Smooth muscle cell (in vitro differentiated cells): ENCODE data around the gene KMT2B. TPM values are rescaled to one million over a fixed set of nuclear protein-coding genes. Genes with fewer than 3 reads are reported as not detected.
"Not testable (repeated sequence)": the region's sequence is repeated elsewhere in the genome, so short reads cannot be mapped to it uniquely, and the experiment has no call there.

Experiments used
- DNase-seq: peaks from one replicate; lab custom pipeline; 2025; ENCODE audit not compliant: unreplicated experiment; lab: John Stamatoyannopoulos, UW
- H2AFZ ChIP-seq: fragments of 200-600 bp; sonication (generic); 2 replicates; pipeline ENCODE4 v1.6.0; 2016; ENCODE audit warnings: antibody characterized with exemption, low read depth, mild to moderate bottlenecking
- H3F3A ChIP-seq: fragments of 200-600 bp; sonication (generic); 2 replicates; pipeline ENCODE4 v1.6.0; 2017; ENCODE audit warnings: antibody characterized with exemption, low read depth
- H3K27ac ChIP-seq: fragments of 200-600 bp; sonication (generic); 2 replicates; pipeline ENCODE4 v1.5.1; 2016; ENCODE audit warnings: low read depth, mild to moderate bottlenecking
- H3K27me3 ChIP-seq: fragments of 200-600 bp; sonication (generic); 2 replicates; pipeline ENCODE4 v1.6.1; 2016; ENCODE audit warnings: low read depth, mild to moderate bottlenecking
- H3K36me3 ChIP-seq: fragments of 200-600 bp; sonication (generic); 2 replicates; pipeline ENCODE4 v1.5.1; 2016; ENCODE audit warnings: low read depth
- H3K4me1 ChIP-seq: fragments of 200-600 bp; sonication (generic); 2 replicates; pipeline ENCODE4 v1.5.1; 2016; ENCODE audit warnings: low read depth
- H3K4me2 ChIP-seq: fragments of 200-600 bp; sonication (generic); 2 replicates; pipeline ENCODE4 v1.6.0; 2016; ENCODE audit warnings: mild to moderate bottlenecking
- H3K4me3 ChIP-seq: fragments of 200-600 bp; sonication (generic); 2 replicates; pipeline ENCODE4 v1.5.1; 2016; ENCODE audit warnings: mild to moderate bottlenecking
- H3K79me2 ChIP-seq: fragments of 200-600 bp; sonication (generic); 2 replicates; pipeline ENCODE4 v1.6.0; 2016; ENCODE audit warnings: low read depth, mild to moderate bottlenecking
- H3K9ac ChIP-seq: fragments of 200-600 bp; sonication (generic); 2 replicates; pipeline ENCODE4 v1.6.0; 2016; ENCODE audit warnings: low read depth
- H3K9me3 ChIP-seq: fragments of 200-600 bp; sonication (generic); replicated peaks from 2 replicates; pipeline ENCODE4 v1.5.1; 2016; ENCODE audit warnings: low read depth
- H4K20me1 ChIP-seq: fragments of 200-600 bp; sonication (generic); 2 replicates; pipeline ENCODE4 v1.6.0; 2016; ENCODE audit warnings: low read depth
- whole genome bisulfite sequencing: methylation state at CpG from one replicate; pipeline ENCODE4 v1.1.7; 2016; ENCODE audit warnings: low lambda C conversion rate; 5-methylcytosine and 5-hydroxymethylcytosine counted together
- polyA plus RNA-seq: library from polyadenylated mRNA; unstranded; fragments of >200 nt; fragmentation: Nextera tagmentation; extraction: Ambion mirVana; gene quantifications from 2 replicates; pipeline ENCODE4 v1.2.1, GENCODE V29; 2016
- total RNA-seq: library from RNA; depleted of rRNA; stranded (reverse); fragments of >200 nt; gene quantifications from 2 replicates; pipeline ENCODE4 v1.2.3, GENCODE V29; 2014
- TF ChIP-seq, protein P1 (sequence below): fragments of 200-600 bp; sonication (generic); IDR thresholded peaks from 2 replicates; pipeline ENCODE4 v1.5.1; 2017; ENCODE audit warnings: borderline replicate concordance, mild to moderate bottlenecking, antibody characterized with exemption; ENCODE audit not compliant: insufficient read depth, poor library complexity, severe bottlenecking

Gene KMT2B
- total and polyA plus RNA-seq, 2 experiments from 2014 or later = 8.8 to 31.1 TPM

DNA sequence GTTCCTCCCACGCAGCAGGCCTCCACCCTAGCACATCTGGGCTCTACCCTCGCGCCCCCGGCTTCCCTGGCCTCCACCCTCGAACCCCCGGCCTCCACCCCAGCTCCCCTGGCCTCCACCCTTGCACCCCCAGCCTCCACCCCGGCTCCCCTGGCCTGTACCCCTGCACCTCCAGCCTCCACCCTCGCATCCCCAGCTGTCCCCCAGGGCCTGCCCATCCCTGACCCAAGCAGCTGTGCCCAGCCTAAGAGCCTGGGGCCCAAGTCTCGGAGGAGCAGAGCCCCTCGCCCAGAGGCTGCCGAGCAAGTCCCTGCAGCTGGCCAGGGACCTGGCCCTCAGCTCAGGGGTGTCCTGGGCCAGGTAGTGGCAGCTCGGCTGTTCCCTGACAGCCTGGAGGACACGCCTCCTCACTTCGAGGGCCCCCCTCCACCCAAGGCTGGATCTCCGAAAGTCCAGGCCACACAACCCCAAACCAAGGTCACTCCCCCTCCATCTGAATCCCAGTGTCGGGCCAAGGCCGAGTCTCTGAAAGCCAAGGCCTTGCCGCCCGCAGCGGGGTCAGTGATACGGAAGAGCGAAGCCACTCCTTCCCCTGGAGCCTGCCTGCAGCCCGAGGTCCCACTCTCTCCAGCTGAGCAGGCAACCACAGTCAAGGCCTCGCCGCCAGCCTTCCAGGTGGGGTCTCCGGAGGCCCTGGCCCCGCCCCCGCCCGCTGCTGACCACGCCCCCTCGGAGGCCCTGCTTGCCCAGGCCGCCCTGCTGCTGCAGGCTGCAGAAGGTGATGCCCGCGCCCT, 49.7 kb downstream of the KMT2B start:
- 80% methylated on average over 26 of the region's 34 CpGs for WGBS
- H3K27me3 ChIP-seq = no peaks in the 10 kb centered on the region
- no peaks in the 10 kb centered on the region for H3F3A ChIP-seq
- no peaks in the 10 kb centered on the region for H3K4me1 ChIP-seq
- no peaks in the 10 kb centered on the region for H4K20me1 ChIP-seq
- H3K9me3 ChIP-seq = no peaks in the 10 kb centered on the region
- no peak overlapping the region for H3K9ac ChIP-seq
- no peak overlapping the region for H3K4me2 ChIP-seq
- H2AFZ ChIP-seq = no peak overlapping the region
- no peaks in the 10 kb centered on the region for H3K79me2 ChIP-seq
- no peak overlapping the region for H3K4me3 ChIP-seq
- H3K36me3 ChIP-seq = no peaks in the 10 kb centered on the region
- DNase-seq = no peak
- no peak overlapping the region for H3K27ac ChIP-seq
- TF ChIP-seq, protein P1, sequence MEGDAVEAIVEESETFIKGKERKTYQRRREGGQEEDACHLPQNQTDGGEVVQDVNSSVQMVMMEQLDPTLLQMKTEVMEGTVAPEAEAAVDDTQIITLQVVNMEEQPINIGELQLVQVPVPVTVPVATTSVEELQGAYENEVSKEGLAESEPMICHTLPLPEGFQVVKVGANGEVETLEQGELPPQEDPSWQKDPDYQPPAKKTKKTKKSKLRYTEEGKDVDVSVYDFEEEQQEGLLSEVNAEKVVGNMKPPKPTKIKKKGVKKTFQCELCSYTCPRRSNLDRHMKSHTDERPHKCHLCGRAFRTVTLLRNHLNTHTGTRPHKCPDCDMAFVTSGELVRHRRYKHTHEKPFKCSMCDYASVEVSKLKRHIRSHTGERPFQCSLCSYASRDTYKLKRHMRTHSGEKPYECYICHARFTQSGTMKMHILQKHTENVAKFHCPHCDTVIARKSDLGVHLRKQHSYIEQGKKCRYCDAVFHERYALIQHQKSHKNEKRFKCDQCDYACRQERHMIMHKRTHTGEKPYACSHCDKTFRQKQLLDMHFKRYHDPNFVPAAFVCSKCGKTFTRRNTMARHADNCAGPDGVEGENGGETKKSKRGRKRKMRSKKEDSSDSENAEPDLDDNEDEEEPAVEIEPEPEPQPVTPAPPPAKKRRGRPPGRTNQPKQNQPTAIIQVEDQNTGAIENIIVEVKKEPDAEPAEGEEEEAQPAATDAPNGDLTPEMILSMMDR = no peak

DNA sequence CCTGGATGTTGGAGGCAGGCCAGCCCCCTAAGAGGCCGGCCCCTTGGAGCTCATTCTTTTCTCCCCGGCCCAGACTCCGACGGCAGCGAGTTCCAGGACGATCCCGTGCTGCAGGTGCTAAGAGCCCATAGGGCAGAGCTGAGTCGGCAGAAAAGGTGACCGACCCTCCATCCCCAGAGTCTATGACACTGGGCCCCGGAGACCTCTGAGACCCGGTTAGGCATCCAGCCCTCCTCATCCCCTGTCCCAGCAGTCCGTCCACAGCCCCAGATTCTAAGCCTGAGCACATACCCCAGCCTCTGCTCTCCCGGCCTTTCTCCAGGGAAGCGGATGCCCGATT, 50.2 kb downstream of the KMT2B start:
- Histone ChIP-seq H3K9me3 (no peaks in the 10 kb centered on the region), H3K4me2 (no peak overlapping the region), H4K20me1 (no peaks in the 10 kb centered on the region), H3K36me3 (no peaks in the 10 kb centered on the region), H3F3A (no peaks in the 10 kb centered on the region), H3K4me1 (no peaks in the 10 kb centered on the region), H3K9ac (no peak overlapping the region), H3K27ac (no peak overlapping the region), H3K27me3 (no peaks in the 10 kb centered on the region), H3K79me2 (no peaks in the 10 kb centered on the region), H3K4me3 (no peak overlapping the region), H2AFZ (no peak overlapping the region)
- no peak for DNase-seq
- WGBS = 83% methylated on average over 14 of the region's 15 CpGs
- TF ChIP-seq, protein P1 = no peak

DNA sequence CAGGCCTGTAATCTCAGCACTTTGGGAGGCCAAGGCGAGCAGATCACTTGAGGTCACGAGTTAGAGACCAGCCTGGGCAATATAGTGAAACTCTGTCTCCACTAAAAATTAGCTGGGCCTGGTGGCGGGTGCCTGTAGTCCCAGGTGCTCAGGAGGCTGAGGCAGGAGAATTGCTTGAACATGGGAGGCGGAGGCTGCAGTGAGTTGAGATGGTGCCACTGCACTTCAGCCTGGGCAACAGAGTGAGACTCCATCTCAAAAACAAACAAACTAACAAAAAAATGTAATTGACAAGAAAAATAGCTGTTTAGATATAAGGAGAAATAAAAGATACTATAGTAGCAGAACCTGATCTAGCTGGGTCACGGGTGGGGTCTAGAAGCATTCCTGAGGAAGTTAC, 54.6 kb downstream of the KMT2B start:
- not testable (repeated sequence) for H3K4me1 ChIP-seq, DNase-seq, H3K79me2 ChIP-seq, H3K27ac ChIP-seq, H3K36me3 ChIP-seq, H3K27me3 ChIP-seq, H3K4me3 ChIP-seq, H3F3A ChIP-seq, H4K20me1 ChIP-seq, H3K9me3 ChIP-seq, H3K9ac ChIP-seq, H3K4me2 ChIP-seq, H2AFZ ChIP-seq
- 89% methylated on average over 5 of the region's 5 CpGs for WGBS

DNA sequence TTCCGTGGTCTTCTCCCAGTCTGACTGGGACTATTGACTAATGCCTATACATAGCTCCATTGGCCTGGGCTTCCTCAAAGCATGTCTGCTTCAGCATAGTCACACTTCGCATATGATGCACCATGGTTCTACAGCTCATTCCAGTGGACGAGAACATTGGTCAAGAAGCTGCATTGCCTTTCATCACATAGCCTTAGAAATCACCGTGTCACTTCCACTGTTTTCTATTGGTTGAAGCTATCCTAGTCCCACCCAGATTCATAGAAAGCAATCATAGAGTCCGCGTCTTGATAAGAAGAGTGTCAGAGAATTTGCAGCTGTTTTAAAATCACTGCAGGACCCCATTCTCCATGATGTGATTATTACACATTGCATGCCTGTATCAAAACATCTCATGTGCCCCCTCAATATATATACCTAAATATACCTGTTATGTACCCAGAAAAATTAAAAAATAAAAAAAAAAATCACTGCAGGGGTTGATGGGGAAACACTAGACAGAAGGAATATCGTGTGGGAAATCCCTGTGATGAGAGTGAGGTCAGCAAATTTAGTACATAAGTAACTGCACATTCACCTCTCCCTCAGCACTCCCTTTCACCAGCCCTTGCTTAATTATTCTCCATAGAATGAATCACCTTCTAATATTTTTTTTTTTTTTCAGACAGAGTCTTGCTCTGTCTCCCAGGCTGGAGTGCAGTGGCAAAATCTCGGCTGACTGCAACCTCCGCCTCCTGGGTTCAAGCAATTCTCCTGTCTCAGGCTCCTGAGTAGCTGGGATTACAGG, 55.4 kb downstream of the KMT2B start:
- Histone ChIP-seq H3K27me3 (no peaks in the 10 kb centered on the region), H3K4me2 (no peak overlapping the region), H4K20me1 (no peaks in the 10 kb centered on the region), H3K4me1 (peaks cover 6% of the 10 kb centered on the region), H3F3A (no peaks in the 10 kb centered on the region), H3K4me3 (no peak overlapping the region), H3K36me3 (no peaks in the 10 kb centered on the region), H3K9me3 (no peaks in the 10 kb centered on the region), H3K9ac (no peak overlapping the region), H3K27ac (no peak overlapping the region), H2AFZ (no peak overlapping the region), H3K79me2 (no peaks in the 10 kb centered on the region)
- TF ChIP-seq, protein P1 = no peak
- no peak for DNase-seq
- 69% methylated on average over 9 of the region's 9 CpGs for WGBS
